HepG2 (cell line): Measurements from ENCODE around the gene COX6A2. TPM values are rescaled to one million over a fixed set of nuclear protein-coding genes. Genes with fewer than 3 reads are reported as not detected.

Experiments
- ARID3A ChIP-seq: IDR thresholded peaks from 2 replicates; pipeline ENCODE4 v1.6.1; 2012; ENCODE audit warnings: low read depth, low read length, improper control_type of control experiment
- BRD4 ChIP-seq: sonication (generic); formaldehyde crosslinking; IDR thresholded peaks from 2 replicates; pipeline ENCODE4 v1.4.0; 2020; ENCODE audit warnings: missing genetic modification reagents
- ELF3 ChIP-seq: IDR thresholded peaks from 2 replicates; pipeline ENCODE4 v1.6.1; 2016; ENCODE audit warnings: missing genetic modification reagents, missing compliant biosample characterization
- HHEX ChIP-seq: IDR thresholded peaks from 2 replicates; pipeline ENCODE4 v1.6.1; 2016; ENCODE audit warnings: control low read depth
- HMGXB3 ChIP-seq: sonication (generic); formaldehyde crosslinking; IDR thresholded peaks from 2 replicates; pipeline ENCODE4 v1.4.0; 2020; ENCODE audit warnings: missing genetic modification reagents, borderline replicate concordance
- NFE2L2 ChIP-seq: fragments of 150-350 bp; IDR thresholded peaks from 2 replicates; pipeline ENCODE4 v1.6.1; 2014; ENCODE audit warnings: low read length
- NFYC ChIP-seq: IDR thresholded peaks from 2 replicates; pipeline ENCODE4 v1.6.1; 2016; ENCODE audit warnings: missing genetic modification reagents, missing compliant biosample characterization
- RAD21 ChIP-seq: fragments of 450-650 bp; formaldehyde crosslinking; IDR thresholded peaks from 2 replicates; pipeline ENCODE4 v1.5.0; 2020; ENCODE audit warnings: mild to moderate bottlenecking
- RFX1 ChIP-seq: fragments of 450-650 bp; IDR thresholded peaks from 2 replicates; pipeline ENCODE4 v1.6.1; 2017
- RORA ChIP-seq: sonication (generic); formaldehyde crosslinking; IDR thresholded peaks from 2 replicates; pipeline ENCODE4 v1.5.0; 2020; ENCODE audit warnings: mild to moderate bottlenecking, missing genetic modification reagents, moderate library complexity
- SALL1 ChIP-seq: sonication (generic); formaldehyde crosslinking; IDR thresholded peaks from 2 replicates; pipeline ENCODE4 v1.8.0; 2022; ENCODE audit warnings: mild to moderate bottlenecking, missing genetic modification reagents
- SPEN ChIP-seq: sonication (generic); formaldehyde crosslinking; IDR thresholded peaks from 2 replicates; pipeline ENCODE4 v1.5.1; 2020; ENCODE audit warnings: low read depth, mild to moderate bottlenecking, missing genetic modification reagents
- TBX3 ChIP-seq: fragments of 450-650 bp; IDR thresholded peaks from 2 replicates; pipeline ENCODE4 v1.6.1; 2017; ENCODE audit warnings: antibody characterized with exemption, mild to moderate bottlenecking, inconsistent platforms, borderline replicate concordance
- XRCC5 ChIP-seq: fragments of 200-400 bp; formaldehyde crosslinking; optimal IDR thresholded peaks from 2 replicates; pipeline ENCODE3; 2017; ENCODE audit warnings: mild to moderate bottlenecking, low read length
- ZBTB38 ChIP-seq: sonication (generic); formaldehyde crosslinking; IDR thresholded peaks from 2 replicates; pipeline ENCODE4 v1.5.1; 2020; ENCODE audit warnings: mild to moderate bottlenecking, missing genetic modification reagents
- ZFP91 ChIP-seq: sonication (generic); formaldehyde crosslinking; IDR thresholded peaks from 2 replicates; pipeline ENCODE4 v1.9.0; 2022; ENCODE audit warnings: missing genetic modification reagents, mild to moderate bottlenecking, borderline replicate concordance
- ZMYM4 ChIP-seq: sonication (generic); formaldehyde crosslinking; IDR thresholded peaks from 2 replicates; pipeline ENCODE4 v1.8.1; 2023; ENCODE audit warnings: mild to moderate bottlenecking, missing genetic modification reagents
- ZNF224 ChIP-seq: sonication (generic); formaldehyde crosslinking; IDR thresholded peaks from 2 replicates; pipeline ENCODE4 v1.5.0; 2020; ENCODE audit warnings: mild to moderate bottlenecking, missing genetic modification reagents
- ZNF431 ChIP-seq: sonication (generic); formaldehyde crosslinking; IDR thresholded peaks from 2 replicates; pipeline ENCODE4 v1.9.0; 2022; ENCODE audit warnings: missing genetic modification reagents, low read depth, mild to moderate bottlenecking, borderline replicate concordance
- ZNF580 ChIP-seq: IDR thresholded peaks from 2 replicates; pipeline ENCODE4 v1.6.1; 2016; ENCODE audit warnings: low read depth, borderline replicate concordance
- ZNF781 ChIP-seq: sonication (generic); formaldehyde crosslinking; IDR thresholded peaks from 2 replicates; pipeline ENCODE4 v1.5.1; 2020; ENCODE audit warnings: borderline replicate concordance, mild to moderate bottlenecking, missing genetic modification reagents; ENCODE audit errors: not compliant biosample characterization
- ZSCAN12 ChIP-seq: sonication (generic); formaldehyde crosslinking; IDR thresholded peaks from 2 replicates; pipeline ENCODE4 v1.9.0; 2021; ENCODE audit warnings: mild to moderate bottlenecking, missing genetic modification reagents
- polyA plus RNA-seq, 8 experiments: library from polyadenylated mRNA; depleted of rRNA in 3 of 8; stranded (reverse) in 7 of 8; unstranded in 1 of 8; fragments of >200 nt; fragmentation: Illumina TruSeq in 4 of 8; extraction: Trizol in 4 of 8; gene quantifications; 2 replicates each; pipeline versions ENCODE4 v1.2.1 to v1.2.3, GENCODE V29; 2011 to 2016; ENCODE audit warnings: low read depth in 4 of 8, missing spikeins in 1 of 8, mixed read lengths in 1 of 8; ENCODE audit not compliant: insufficient read depth in 1 of 8
- total RNA-seq, 5 experiments: library from RNA; depleted of rRNA; stranded (reverse); fragments of >200 nt; fragmentation: Illumina TruSeq; extraction: Trizol; gene quantifications; 2 replicates each; pipeline ENCODE4 v1.2.3, GENCODE V29; 2016; ENCODE audit warnings: low read depth in 1 of 5

Gene COX6A2
- total and polyA plus RNA-seq, 2 of the 13 experiments (the other 11 are each of a cell fraction or from before 2014, with no cell fraction given), result not detected

- TF ChIP-seq ZFP91 (peak; percentile 46; the same call in 1 of the 2 replicates), BRD4 (CRISPR knock-in tag) (no peak), NFYC (CRISPR knock-in tag) (no peak), XRCC5 (peak; percentile 70), HHEX (no peak), RORA (no peak), HMGXB3 (no peak), ZNF580 (CRISPR knock-in tag) (no peak), RFX1 (no peak), SALL1 (CRISPR knock-in tag) (no peak), ZMYM4 (CRISPR knock-in tag) (no peak), ARID3A (no peak), SPEN (CRISPR knock-in tag) (no peak), ZSCAN12 (CRISPR knock-in tag) (no peak), NFE2L2 (peak; percentile 30; the same call in 1 of the 2 replicates), TBX3 (no peak), ZNF781 (no peak), ZNF431 (CRISPR knock-in tag) (0 out of 2 replicates have a peak, but pooled peaks have one; percentile 32), ZNF224 (CRISPR knock-in tag) (no peak), ELF3 (CRISPR knock-in tag) (no peak), ZBTB38 (CRISPR knock-in tag) (0 out of 2 replicates have a peak, but pooled peaks have one; percentile 45), RAD21 (CRISPR knock-in tag) (peak; percentile 15; the same call in 1 of the 2 replicates)
Observed at GRCh38 chr16:31455601-31456314, 27.6 kb upstream of the COX6A2 start (continued).
